Measurements from ENCODE around the gene AGPAT4.
A peak's percentile ranks its signal among the peaks of the same experiment; 100 is the strongest.
"Not testable (repeated sequence)": the region's sequence is repeated elsewhere in the genome, so short reads cannot be mapped to it uniquely, and the experiment has no call there.

AGPAT4 gene

GRCh38 chr6:161273752-161274487 is at the start of gene AGPAT4:
TSS of gene AGPAT4 (minus strand) at chr6:161274061. CDS start at chr6:161232213, 41,848 bp downstream.
- Mint-ChIP-seq H3K9me3 (peaks cover 5% of the 10 kb centered on the region), H3K27me3 (peaks cover 24% of the 10 kb centered on the region), H3K36me3 (no peaks in the 10 kb centered on the region), H3K27ac (peak within 1 kb of the TSS; percentile 77), H3K4me1 (peaks cover 6% of the 10 kb centered on the region), H3K4me3 (peak within 1 kb of the TSS; percentile 87)
- peak; percentile 96 for ATAC-seq

- ATAC-seq = no peak
- H3K36me3 Mint-ChIP-seq = no peaks in the 10 kb centered on the region
- H3K4me1 Mint-ChIP-seq = no peaks in the 10 kb centered on the region
- peaks cover 11% of the 10 kb centered on the region for H3K9me3 Mint-ChIP-seq
- no peak overlapping the region for H3K27ac Mint-ChIP-seq
- no peak overlapping the region for H3K4me3 Mint-ChIP-seq
- peaks cover 11% of the 10 kb centered on the region for H3K27me3 Mint-ChIP-seq
Observed at GRCh38 chr6:161319231-161319630, 45.4 kb upstream of the AGPAT4 start.

GRCh38 chr6:161318456-161318855 is 44.6 kb upstream of the AGPAT4 start:
- no peak overlapping the region for H3K27ac Mint-ChIP-seq
- no peaks in the 10 kb centered on the region for H3K36me3 Mint-ChIP-seq
- ATAC-seq = no peak
- H3K4me1 Mint-ChIP-seq = no peaks in the 10 kb centered on the region
- H3K27me3 Mint-ChIP-seq = peaks cover 16% of the 10 kb centered on the region
- H3K9me3 Mint-ChIP-seq = peaks cover 11% of the 10 kb centered on the region
- no peak overlapping the region for H3K4me3 Mint-ChIP-seq

GRCh38 chr6:161316531-161316930 is 42.7 kb upstream of the AGPAT4 start:
- Mint-ChIP-seq H3K27ac (no peak overlapping the region), H3K4me1 (no peaks in the 10 kb centered on the region), H3K36me3 (no peaks in the 10 kb centered on the region), H3K4me3 (no peak overlapping the region), H3K27me3 (peaks cover 16% of the 10 kb centered on the region), H3K9me3 (peaks cover 8% of the 10 kb centered on the region)
- ATAC-seq = no peak

- H3K27ac Mint-ChIP-seq, ATAC-seq, H3K9me3 Mint-ChIP-seq, H3K36me3 Mint-ChIP-seq, H3K4me3 Mint-ChIP-seq, H3K4me1 Mint-ChIP-seq: not testable (repeated sequence)
- H3K27me3 Mint-ChIP-seq = peaks cover 23% of the 10 kb centered on the region
Observed at GRCh38 chr6:161315246-161315917, 41.5 kb upstream of the AGPAT4 start.

- not testable (repeated sequence) for H3K27ac Mint-ChIP-seq, H3K9me3 Mint-ChIP-seq, ATAC-seq, H3K4me3 Mint-ChIP-seq, H3K36me3 Mint-ChIP-seq, H3K4me1 Mint-ChIP-seq
- peaks cover 23% of the 10 kb centered on the region for H3K27me3 Mint-ChIP-seq
Observed at GRCh38 chr6:161314541-161315245, 40.8 kb upstream of the AGPAT4 start.

- Mint-ChIP-seq H3K4me1 (no peaks in the 10 kb centered on the region), H3K9me3 (peaks cover 8% of the 10 kb centered on the region), H3K27me3 (peaks cover 23% of the 10 kb centered on the region), H3K27ac (no peak overlapping the region), H3K36me3 (no peaks in the 10 kb centered on the region), H3K4me3 (no peak overlapping the region)
- no peak for ATAC-seq
Observed at GRCh38 chr6:161313940-161314509, 40.2 kb upstream of the AGPAT4 start.

GRCh38 chr6:161313475-161313874 is 39.6 kb upstream of the AGPAT4 start:
- not testable (repeated sequence) for H3K4me3 Mint-ChIP-seq, H3K27ac Mint-ChIP-seq, ATAC-seq, H3K9me3 Mint-ChIP-seq, H3K36me3 Mint-ChIP-seq, H3K4me1 Mint-ChIP-seq
- peaks cover 23% of the 10 kb centered on the region for H3K27me3 Mint-ChIP-seq

- not testable (repeated sequence) for H3K4me3 Mint-ChIP-seq, H3K27ac Mint-ChIP-seq, H3K9me3 Mint-ChIP-seq, H3K4me1 Mint-ChIP-seq, ATAC-seq, H3K36me3 Mint-ChIP-seq
- peaks cover 39% of the 10 kb centered on the region for H3K27me3 Mint-ChIP-seq
Observed at GRCh38 chr6:161309774-161310173, 35.9 kb upstream of the AGPAT4 start.

- peaks cover 33% of the 10 kb centered on the region for H3K27me3 Mint-ChIP-seq
- H3K36me3 Mint-ChIP-seq = no peaks in the 10 kb centered on the region
- H3K4me3 Mint-ChIP-seq = no peak overlapping the region
- H3K27ac Mint-ChIP-seq = no peak overlapping the region
- H3K9me3 Mint-ChIP-seq = no peaks in the 10 kb centered on the region
- no peaks in the 10 kb centered on the region for H3K4me1 Mint-ChIP-seq
- no peak for ATAC-seq
Observed at GRCh38 chr6:161308075-161308655, 34.3 kb upstream of the AGPAT4 start.

- no peak for ATAC-seq
- no peak overlapping the region for H3K4me3 Mint-ChIP-seq
- H3K4me1 Mint-ChIP-seq = no peaks in the 10 kb centered on the region
Observed at GRCh38 chr6:161305860-161306259, 32.0 kb upstream of the AGPAT4 start.

GRCh38 chr6:161303628-161304340 is 29.9 kb upstream of the AGPAT4 start:
- no peaks in the 10 kb centered on the region for H3K36me3 Mint-ChIP-seq
- no peaks in the 10 kb centered on the region for H3K4me1 Mint-ChIP-seq
- ATAC-seq = no peak
- H3K9me3 Mint-ChIP-seq = no peaks in the 10 kb centered on the region
- H3K27ac Mint-ChIP-seq = no peak overlapping the region
- peaks cover 26% of the 10 kb centered on the region for H3K27me3 Mint-ChIP-seq
- no peak overlapping the region for H3K4me3 Mint-ChIP-seq

More at GRCh38 chr6:161305860-161306259, 32.0 kb upstream of the AGPAT4 start:
- no peaks in the 10 kb centered on the region for H3K36me3 Mint-ChIP-seq
- H3K27ac Mint-ChIP-seq = no peak overlapping the region
- no peaks in the 10 kb centered on the region for H3K9me3 Mint-ChIP-seq
- H3K27me3 Mint-ChIP-seq = peaks cover 29% of the 10 kb centered on the region

- Mint-ChIP-seq H3K27ac (no peak overlapping the region), H3K4me1 (no peaks in the 10 kb centered on the region), H3K36me3 (no peaks in the 10 kb centered on the region), H3K4me3 (no peak overlapping the region), H3K27me3 (peaks cover 24% of the 10 kb centered on the region), H3K9me3 (no peaks in the 10 kb centered on the region)
- no peak for ATAC-seq
Observed at GRCh38 chr6:161302949-161303348, 29.1 kb upstream of the AGPAT4 start.

GRCh38 chr6:161301338-161301737 is 27.5 kb upstream of the AGPAT4 start:
- no peak for ATAC-seq
- Mint-ChIP-seq H3K27ac (no peak overlapping the region), H3K4me1 (no peaks in the 10 kb centered on the region), H3K27me3 (peaks cover 14% of the 10 kb centered on the region), H3K9me3 (no peaks in the 10 kb centered on the region), H3K36me3 (no peaks in the 10 kb centered on the region), H3K4me3 (no peak overlapping the region)
